Embryonic facial prominence (tissue), 1 donor: ENCODE data around the gene MINDY3.
"Not testable (repeated sequence)": the region's sequence is repeated elsewhere in the genome, so short reads cannot be mapped to it uniquely, and the experiment has no call there.

Experiments
- DNase-seq: peaks from one replicate; pipeline ENCODE4 v3.0.0-alpha.2; 2016; ENCODE audit errors: extremely low spot score

Gene MINDY3

GRCh38 chr10:15780353-15781135 lies 79.8 kb downstream of the MINDY3 start:
- no peak for DNase-seq

GRCh38 chr10:15775513-15775912 lies 84.8 kb downstream of the MINDY3 start:
- no peak for DNase-seq

- not testable (repeated sequence) for DNase-seq
Measured at GRCh38 chr10:15774534-15774933, 85.8 kb downstream of the MINDY3 start.

- no peak for DNase-seq
Measured at GRCh38 chr10:15764892-15765454, 95.3 kb downstream of the MINDY3 start.

- no peak for DNase-seq
Measured at GRCh38 chr10:15763006-15763405, 97.3 kb downstream of the MINDY3 start.

- not testable (repeated sequence) for DNase-seq
Measured at GRCh38 chr10:15762239-15762638, 98.1 kb downstream of the MINDY3 start.

GRCh38 chr10:15761224-15761623 lies 99.1 kb downstream of the MINDY3 start:
- not testable (repeated sequence) for DNase-seq

GRCh38 chr10:15760681-15761080 lies 99.6 kb downstream of the MINDY3 start:
- no peak for DNase-seq

GRCh38 chr10:15759265-15759664 lies 101.0 kb downstream of the MINDY3 start:
- DNase-seq: no peak

GRCh38 chr10:15758618-15759017 lies 101.7 kb downstream of the MINDY3 start:
- no peak for DNase-seq

- no peak for DNase-seq
Measured at GRCh38 chr10:15754937-15755336, 105.4 kb downstream of the MINDY3 start.

- no peak for DNase-seq
Measured at GRCh38 chr10:15751046-15751445, 109.3 kb downstream of the MINDY3 start.

GRCh38 chr10:15748126-15748525 lies 112.2 kb downstream of the MINDY3 start:
- DNase-seq: no peak

GRCh38 chr10:15747632-15748031 lies 112.7 kb downstream of the MINDY3 start:
- no peak for DNase-seq

GRCh38 chr10:15745751-15746150 lies 114.6 kb downstream of the MINDY3 start:
- DNase-seq: no peak

- DNase-seq: no peak
Measured at GRCh38 chr10:15744217-15744865, 116.0 kb downstream of the MINDY3 start.

- no peak for DNase-seq
Measured at GRCh38 chr10:15743443-15743842, 116.9 kb downstream of the MINDY3 start.

- DNase-seq: no peak
Measured at GRCh38 chr10:15742836-15743235, 117.5 kb downstream of the MINDY3 start.

- no peak for DNase-seq
Measured at GRCh38 chr10:15742102-15742501, 118.2 kb downstream of the MINDY3 start.

GRCh38 chr10:15741581-15741980 lies 118.7 kb downstream of the MINDY3 start:
- DNase-seq: no peak

- DNase-seq: no peak
Measured at GRCh38 chr10:15740261-15740660, 120.0 kb downstream of the MINDY3 start.

GRCh38 chr10:15739254-15739970 lies 120.9 kb downstream of the MINDY3 start:
- DNase-seq: no peak
